Erythroblast (primary cell): Measurements from ENCODE around the gene RHOJ.

Experiments
- DNase-seq, 2 experiments: peaks; one replicate each; lab custom pipeline; 2025; lab: John Stamatoyannopoulos, UW
- GATA1 ChIP-seq: IDR thresholded peaks from 2 replicates; pipeline ENCODE4 v1.6.1; 2011; ENCODE audit warnings: low read depth, mild to moderate bottlenecking, control low read depth, low read length, moderate library complexity
- POLR2A ChIP-seq: IDR thresholded peaks from 2 replicates; pipeline ENCODE4 v1.6.1; 2011; ENCODE audit warnings: mild to moderate bottlenecking, low read length

The RHOJ gene

DNA sequence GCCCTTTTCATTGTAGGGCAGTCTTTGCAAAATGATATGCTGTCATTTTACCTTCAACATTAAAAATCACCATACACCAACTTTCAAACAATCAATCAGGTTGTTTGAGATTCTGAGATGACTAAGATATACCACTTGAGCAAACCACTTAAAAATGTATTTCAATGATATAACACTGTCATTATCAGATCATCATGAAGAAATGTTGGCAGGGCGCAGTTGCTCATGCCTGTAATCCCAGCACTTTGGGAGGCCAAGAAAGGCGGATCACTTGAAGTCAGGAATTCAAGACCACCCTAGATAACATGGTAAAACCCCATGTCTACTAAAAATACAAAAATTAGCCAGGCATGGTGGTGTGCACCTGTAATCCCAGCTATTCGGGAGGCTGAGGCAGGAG is 13.0 kb upstream of the RHOJ start:
- DNase-seq: no peak
- TF ChIP-seq POLR2A (no peak), GATA1 (no peak)

GRCh38 chr14:63192085-63192484 is 12.2 kb upstream of the RHOJ start:
- TF ChIP-seq GATA1 (no peak), POLR2A (no peak)
- DNase-seq: no peak

- TF ChIP-seq POLR2A (no peak), GATA1 (no peak)
- no peak for DNase-seq
Observed at GRCh38 chr14:63193236-63193635, 11.0 kb upstream of the RHOJ start.

DNA sequence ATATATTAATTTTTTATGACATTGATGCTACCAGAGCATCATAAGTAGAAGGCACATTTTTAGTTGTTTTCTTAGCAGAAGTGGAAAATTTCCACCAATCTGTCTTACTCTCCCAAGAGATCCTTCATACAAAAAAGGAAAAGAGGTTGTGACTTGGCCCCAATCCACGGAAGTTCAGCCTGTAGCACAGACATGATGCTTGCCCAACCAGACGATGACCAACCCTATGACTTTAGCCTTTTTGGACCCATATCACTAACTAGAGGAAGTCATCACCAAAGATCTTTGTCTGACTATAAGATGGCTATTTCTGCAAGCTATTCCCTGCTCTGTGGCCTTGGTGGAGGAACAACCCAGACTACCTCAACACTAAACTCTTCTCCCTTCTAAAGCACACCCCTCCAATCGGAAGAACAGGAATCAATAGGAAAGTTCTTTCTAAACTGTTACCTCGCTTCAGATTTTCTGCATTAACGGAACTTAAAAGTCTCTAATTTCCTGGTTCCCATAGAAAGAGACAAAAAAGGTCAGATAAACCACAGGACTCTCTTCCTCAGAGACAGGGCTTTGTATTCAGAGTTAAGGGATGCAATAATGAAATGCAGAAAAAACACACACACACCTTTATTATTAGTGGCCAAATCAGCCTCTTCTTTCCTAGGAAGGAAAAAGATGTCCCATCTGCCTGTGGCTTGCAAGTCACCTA is 4.1 kb upstream of the RHOJ start:
- DNase-seq: no peak
- TF ChIP-seq POLR2A: no peak
- TF ChIP-seq GATA1: no peak

DNA sequence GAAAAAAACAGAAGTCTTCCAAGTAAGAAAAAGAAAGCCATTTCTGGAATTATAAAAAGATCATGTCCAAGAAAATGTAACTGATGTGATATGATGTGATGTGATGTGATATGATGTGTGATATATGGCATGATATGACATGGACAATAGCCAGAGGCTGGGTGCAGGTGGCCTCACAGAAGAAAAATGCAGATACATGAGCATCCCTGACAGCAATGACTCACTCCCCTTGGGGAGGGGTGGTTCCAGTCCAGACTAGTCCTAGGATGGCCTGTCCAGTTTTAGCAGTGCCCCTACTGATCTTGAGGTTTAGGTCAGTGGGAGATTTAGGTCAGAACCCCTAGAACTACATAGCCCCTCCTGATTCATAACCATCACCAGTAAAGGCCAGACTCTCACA is 3.5 kb upstream of the RHOJ start:
- no peak for DNase-seq

DNA sequence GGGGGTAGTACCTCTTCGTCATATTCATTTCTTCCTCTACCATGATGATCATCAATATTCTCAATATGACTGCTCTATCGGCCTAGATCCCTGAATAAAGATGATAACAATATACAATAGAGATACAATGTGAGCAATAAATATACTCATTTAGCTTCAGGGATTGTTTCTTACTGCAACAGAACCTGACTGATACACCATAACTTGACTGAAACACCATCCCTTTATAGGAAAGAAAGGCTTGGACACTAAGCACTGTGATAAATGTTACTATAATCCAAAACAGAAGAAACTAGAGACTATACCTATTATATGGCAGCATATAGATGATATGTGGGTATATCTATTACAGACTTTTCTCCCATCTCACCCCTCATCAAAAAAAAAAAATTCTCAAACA is 1.2 kb upstream of the RHOJ start:
- TF ChIP-seq GATA1 (no peak), POLR2A (no peak)
- no peak for DNase-seq

More for the DNA sequence above, 3.5 kb upstream of the RHOJ start:
- no peak for TF ChIP-seq GATA1

GRCh38 chr14:63203618-63204406 is 431 bp upstream of the RHOJ start:
- TF ChIP-seq GATA1 (no peak), POLR2A (no peak)

GRCh38 chr14:63205044-63205575 is 867 bp downstream of the RHOJ start:
- TF ChIP-seq POLR2A (no peak), GATA1 (no peak)
- no peak for DNase-seq

More at GRCh38 chr14:63203618-63204406, 431 bp upstream of the RHOJ start:
- DNase-seq: no peak

GRCh38 chr14:63205866-63206265 is 1.6 kb downstream of the RHOJ start:
- DNase-seq: no peak
- TF ChIP-seq GATA1 (no peak), POLR2A (no peak)

DNA sequence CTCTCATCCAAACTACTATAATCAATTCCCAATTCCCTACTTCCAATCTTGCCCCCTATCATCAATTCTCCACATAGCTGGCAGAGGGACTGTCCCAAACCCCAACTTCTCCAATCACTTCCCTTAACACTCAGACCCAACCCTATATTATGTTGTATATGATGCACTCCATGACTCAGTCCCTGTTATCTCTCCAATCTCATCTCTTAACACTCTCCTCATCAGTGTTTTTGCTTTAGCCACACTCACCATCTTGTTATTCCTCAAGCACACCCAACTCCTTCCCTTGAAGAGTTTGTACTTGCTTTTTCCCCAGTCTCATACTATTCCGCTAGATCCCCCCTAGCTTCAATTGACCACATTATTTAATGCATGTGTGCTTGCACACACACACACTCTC is 4.9 kb downstream of the RHOJ start:
- TF ChIP-seq POLR2A: no peak
- TF ChIP-seq GATA1: no peak
- DNase-seq: no peak

DNA sequence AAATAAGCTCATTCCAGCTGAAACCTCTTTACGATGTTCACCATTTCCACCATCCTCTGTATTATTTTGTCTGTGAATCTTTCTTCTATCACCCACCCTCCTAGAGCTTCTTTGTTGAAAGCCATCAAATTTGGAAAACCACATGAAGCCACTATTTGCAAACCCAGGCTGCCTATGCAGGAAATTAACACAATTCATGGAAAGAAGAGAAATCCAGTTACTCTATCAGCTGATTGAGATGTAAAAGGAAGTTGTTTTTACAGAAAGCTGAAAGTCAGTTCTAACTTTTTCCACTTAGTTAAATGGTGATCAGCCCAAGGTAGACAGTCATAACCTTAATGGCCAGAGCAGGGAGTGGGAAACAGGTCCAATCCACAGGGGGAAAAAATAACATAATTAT is 6.6 kb downstream of the RHOJ start:
- no peak for DNase-seq
- TF ChIP-seq POLR2A (no peak), GATA1 (no peak)

GRCh38 chr14:63212209-63212608 is 8.0 kb downstream of the RHOJ start:
- TF ChIP-seq POLR2A (no peak), GATA1 (no peak)
- DNase-seq: no peak

GRCh38 chr14:63212776-63213500 is 8.7 kb downstream of the RHOJ start:
- no peak for TF ChIP-seq POLR2A
- no peak for TF ChIP-seq GATA1
- no peak for DNase-seq

DNA sequence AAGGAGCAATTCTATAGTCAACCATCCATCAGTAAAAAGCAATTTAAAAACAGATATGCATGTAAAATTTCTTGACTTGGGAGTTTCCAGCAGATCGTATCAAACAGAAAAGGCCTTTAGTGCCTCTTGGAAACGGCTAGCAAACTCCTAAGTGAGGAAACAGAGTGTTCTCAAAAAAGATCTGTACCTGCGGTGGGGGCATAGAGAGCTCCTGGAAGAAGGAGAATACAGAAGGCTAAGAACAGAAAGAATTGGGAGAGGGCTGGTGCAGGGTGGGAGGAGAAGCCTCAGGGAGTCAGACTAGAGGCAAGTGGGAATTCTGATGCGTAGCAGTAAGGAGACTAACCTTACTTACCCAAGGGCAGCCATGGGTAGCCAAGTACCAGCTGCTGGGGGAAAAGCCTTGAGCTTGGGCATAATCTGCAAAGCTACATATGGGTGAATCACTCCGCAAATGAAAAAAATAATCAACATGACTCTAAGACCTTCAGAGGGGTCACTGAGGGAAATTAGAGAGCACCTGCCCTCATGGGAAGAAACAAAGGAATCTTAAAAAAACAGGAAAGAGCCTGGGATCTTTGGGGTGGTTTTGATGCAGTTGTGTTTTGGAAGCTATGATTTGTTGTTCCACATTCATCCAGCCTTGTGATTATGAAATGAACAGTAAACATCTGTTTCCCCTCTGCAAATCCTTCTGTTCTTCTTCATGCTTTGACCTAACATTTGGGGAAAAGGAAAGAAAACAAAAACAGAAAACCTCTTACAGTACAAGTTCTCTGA is 10.4 kb downstream of the RHOJ start:
- DNase-seq: no peak
- TF ChIP-seq POLR2A: no peak
- TF ChIP-seq GATA1: no peak
